ENCODE results near the gene STK31.
"Not testable (repeated sequence)": the region's sequence is repeated elsewhere in the genome, so short reads cannot be mapped to it uniquely, and the experiment has no call there.

STK31 gene, protein sequence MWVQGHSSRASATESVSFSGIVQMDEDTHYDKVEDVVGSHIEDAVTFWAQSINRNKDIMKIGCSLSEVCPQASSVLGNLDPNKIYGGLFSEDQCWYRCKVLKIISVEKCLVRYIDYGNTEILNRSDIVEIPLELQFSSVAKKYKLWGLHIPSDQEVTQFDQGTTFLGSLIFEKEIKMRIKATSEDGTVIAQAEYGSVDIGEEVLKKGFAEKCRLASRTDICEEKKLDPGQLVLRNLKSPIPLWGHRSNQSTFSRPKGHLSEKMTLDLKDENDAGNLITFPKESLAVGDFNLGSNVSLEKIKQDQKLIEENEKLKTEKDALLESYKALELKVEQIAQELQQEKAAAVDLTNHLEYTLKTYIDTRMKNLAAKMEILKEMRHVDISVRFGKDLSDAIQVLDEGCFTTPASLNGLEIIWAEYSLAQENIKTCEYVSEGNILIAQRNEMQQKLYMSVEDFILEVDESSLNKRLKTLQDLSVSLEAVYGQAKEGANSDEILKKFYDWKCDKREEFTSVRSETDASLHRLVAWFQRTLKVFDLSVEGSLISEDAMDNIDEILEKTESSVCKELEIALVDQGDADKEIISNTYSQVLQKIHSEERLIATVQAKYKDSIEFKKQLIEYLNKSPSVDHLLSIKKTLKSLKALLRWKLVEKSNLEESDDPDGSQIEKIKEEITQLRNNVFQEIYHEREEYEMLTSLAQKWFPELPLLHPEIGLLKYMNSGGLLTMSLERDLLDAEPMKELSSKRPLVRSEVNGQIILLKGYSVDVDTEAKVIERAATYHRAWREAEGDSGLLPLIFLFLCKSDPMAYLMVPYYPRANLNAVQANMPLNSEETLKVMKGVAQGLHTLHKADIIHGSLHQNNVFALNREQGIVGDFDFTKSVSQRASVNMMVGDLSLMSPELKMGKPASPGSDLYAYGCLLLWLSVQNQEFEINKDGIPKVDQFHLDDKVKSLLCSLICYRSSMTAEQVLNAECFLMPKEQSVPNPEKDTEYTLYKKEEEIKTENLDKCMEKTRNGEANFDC
- 0.75 reads per million for total RNA-seq

DNA sequence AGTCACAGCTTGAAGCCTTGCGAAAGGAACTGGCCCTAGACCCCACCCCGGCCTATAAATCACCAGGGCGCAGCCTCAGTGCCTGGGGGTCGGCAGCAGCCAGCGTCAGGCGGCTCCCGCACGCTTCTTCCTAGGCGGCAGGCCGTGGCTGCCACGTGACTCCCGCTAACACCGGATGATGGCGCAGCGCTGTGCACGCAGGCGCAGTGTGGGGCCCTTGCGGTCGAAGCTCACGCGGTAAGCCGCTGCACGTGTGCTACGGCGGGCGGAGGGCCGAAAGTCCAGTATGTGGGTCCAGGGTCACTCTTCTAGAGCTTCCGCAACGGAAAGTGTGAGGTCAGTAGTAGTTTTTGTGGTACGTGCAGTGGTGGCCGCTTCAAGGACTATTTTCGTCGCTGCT is at the start of gene STK31:
Gene STK31, plus strand, starts transcription at position 220 of the 400 bp plus-strand sequence. Its CDS starts 67 bp downstream, at position 287.
- DNase-seq: no peak

DNA sequence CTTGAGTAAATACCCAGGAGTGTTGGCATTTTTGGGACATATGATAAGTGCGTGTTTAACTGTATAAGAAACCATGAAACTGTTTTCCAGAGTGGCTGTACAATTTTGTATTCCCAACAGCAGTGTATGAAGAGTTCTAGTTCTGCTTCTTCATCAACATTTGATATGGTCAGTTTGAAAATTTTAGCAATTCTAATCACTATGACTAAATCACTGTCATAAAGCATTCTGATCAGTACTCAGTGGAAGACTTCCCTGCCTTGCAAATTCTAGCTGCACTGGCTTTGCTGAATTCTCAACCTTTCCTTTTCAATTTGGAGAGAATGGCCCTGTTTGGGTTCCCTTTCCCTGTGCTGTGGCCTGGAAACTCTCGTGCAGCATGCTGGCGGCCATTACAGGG is 48.6 kb upstream of the STK31 start:
- no peak for DNase-seq

DNA sequence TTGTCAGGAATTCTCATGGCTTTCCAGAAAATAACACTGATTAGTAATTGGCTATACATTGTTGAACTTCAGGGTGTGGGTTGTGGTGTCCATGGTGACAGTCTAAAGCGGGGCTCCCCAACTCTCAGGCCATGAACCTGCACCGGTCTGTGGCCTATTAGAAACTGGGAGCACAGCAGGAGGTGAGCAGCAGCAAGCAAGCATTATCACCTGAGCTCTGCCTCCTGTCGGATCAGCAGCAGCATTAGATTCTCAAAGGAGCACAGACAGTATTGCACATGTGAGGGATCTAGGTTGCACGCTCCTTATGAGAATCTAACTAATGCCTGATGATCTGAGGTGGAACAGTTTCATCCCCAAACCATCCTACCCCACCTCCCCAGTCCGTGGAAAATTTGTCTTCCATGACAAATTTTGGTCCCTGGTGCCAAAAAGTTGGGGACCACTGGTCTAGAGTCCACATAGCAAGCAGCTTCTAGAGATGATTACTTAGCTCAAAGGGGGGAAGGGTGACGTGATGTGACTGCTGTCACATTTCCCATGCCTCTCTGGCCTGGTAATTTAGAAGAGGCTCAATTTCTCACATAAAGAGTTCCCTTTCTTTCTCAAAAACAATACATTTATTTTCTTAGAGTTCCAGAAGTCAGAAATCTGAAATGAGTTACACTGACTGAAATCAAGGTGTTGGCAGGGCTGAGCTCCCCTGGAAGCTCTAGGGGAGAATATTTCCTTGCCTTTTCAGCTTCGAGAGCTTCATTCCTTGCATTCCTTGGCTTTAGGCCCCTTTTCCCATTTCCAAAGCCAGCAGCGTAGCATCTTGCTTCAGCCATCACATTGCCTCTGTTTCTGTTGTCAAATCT is 47.7 kb upstream of the STK31 start:
- DNase-seq: no peak

DNA sequence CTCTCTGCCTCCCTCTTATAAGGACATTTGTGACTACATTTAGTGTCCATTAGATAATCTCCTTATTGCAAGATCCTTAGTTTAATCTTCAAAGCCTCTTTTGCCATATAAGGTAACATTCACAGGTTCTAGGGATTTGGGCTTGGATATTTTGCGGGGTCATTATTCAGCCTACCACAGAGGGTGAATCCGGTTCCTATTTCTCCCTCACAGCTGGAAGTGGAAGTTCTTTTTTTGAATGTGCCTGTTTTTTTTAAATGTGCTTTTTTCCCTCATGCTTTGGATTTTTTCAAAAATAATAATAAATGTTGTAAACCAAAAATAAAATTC is 47.1 kb upstream of the STK31 start:
- no peak for DNase-seq

DNA sequence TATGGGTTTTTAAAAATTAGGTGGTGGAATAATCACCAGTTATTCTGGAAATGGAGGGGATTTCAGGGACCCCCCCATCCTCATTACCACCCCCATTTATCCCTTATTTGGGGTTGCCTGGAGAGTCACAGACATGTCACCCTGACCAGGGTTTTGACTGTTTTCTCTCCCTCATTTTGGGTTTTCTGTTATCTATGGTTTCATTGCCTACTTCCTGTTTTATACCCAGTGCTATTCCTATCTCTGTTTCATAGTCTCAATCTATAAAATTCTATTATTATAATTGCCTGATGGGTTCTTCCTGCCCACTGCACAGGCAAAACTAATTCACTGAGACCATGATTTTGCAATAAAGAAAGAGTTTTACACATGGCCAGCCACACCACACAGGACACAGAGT is 45.9 kb upstream of the STK31 start:
- DNase-seq: no peak

DNA sequence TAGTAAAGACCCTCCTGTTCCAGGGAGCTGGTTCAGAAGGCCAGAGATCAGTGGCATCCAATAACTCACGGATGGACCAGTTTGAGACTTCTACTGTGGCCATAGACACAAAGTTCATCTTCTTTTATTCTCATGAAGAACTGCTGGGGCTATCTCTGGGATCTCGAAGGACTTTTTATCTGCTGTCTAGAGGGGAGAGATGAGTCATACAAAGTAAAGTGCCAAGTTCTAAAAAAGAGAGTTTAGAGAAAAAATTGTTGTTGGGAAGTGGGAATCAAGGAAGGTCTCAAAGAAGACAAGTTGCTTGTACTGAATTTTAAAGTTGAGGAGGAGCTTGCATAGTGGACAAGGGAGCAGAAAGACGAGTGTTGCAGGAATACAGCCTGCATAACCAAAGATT is 38.0 kb upstream of the STK31 start:
- DNase-seq: no peak

DNA sequence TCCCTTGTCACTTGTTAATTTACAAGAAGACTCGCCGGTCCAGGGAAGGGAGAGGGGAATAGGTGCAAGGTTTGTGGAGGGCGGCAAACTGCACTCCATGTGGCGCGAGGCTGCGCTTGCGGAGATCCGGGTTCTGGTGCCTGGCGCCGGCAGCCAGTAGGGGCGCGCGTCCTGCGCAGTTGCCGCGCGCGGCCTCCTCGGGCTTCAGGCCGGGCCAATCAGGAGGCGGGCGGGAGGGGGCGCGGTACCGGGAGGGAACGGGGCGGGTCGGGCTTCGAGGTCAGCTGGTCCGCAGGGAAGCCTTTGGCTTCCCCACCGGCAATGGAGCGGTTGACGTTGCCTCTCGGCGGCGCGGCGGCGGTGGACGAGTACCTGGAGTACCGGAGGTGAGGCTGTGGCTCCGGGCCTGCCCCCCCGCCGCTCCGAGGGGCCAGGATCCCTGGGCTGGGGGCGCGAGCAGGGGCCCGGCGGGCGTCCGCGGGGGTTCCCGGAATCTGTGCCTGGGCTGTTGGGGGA is 30.1 kb upstream of the STK31 start, which contains the start of gene FAM221A:
Gene FAM221A, plus strand, starts transcription at position 302 of the 516 bp plus-strand sequence. Its CDS starts 20 bp downstream, at position 322.
- peak; percentile 76 for DNase-seq

DNA sequence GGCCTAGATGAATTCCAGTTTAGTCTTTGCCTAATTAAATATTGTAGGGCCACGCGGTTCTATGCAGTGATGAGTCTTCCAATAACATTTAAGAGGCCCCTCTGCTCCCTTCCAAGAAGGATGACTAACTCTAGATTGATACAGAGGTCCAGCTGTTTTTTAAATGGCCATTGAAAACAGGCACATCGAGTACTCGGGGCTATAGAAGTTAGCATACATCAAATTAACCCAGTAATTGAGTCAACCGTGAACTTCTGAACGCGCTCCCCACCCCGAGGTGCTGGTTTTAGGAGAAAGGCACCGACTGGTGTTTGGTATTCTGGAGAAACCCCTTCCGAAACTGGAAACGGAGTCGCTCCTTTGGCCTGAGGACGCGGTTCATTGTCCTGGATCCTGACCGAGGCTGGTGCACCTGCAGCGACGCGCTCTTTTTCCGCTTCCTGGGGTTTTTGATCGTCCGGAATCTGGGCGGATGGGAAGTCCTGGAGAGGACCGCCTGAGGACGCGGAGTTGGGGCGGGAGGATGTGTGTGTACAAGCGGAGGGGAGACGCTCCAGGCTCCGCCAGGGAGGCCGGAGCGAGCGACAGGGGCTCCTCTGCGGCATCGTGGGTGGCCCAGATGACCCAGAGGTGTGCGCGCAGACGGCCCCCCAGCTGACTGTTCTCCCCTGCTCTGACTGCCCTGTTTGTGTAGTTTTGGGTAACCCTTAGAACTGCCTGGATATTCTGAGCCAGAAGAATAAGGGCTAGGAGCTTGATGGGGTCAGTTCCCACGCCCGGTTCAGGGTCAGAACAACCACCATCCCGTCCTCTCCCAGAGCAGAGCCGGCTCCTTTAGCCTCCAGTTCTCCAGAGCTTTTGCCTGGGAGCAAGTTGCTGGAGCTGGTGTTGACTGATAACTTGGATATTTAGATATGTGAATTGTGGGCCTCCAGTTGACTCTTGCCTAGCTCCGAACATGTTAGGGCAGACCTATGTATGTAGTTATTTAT is 29.3 kb upstream of the STK31 start:
- peak; percentile 22 for DNase-seq

DNA sequence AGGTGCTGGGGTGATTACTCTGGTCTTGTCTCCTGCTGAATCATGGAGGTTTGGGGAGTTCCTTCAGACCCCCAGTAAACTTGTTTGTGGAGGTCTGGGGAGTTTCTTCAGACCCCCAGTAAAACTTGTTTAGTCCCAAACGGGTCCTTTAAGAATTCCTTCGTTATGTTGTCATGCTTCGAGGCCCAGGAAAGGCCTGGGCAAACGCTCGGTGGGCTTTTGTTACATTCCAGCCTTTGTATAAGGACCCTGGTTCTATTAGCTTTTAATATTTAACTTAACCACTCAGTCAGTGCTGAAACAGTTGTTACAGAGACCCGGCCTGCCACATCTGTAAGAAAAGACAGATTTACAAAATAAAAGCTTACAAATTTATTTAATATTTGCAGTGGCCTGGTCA is 26.0 kb upstream of the STK31 start:
- not testable (repeated sequence) for DNase-seq

DNA sequence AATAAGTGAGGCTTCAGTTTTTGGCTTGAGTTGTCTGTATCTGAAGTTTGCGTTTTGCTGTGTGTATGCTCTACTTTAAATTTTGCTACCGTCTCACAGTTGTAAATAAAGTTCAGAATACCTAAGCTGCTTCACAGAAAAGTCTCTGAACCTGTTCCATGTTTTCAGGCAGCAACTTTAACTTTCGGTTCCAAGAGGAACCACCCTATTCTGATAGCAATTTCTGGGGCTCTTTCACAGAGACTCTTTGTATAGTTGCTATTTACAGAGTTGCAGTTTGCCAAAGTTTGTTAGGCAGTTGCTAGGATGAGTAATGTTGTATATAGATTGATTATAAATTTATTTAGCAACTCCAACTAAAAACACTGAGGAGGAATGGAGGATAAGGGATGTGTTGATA is 24.3 kb upstream of the STK31 start:
- DNase-seq: no peak

DNA sequence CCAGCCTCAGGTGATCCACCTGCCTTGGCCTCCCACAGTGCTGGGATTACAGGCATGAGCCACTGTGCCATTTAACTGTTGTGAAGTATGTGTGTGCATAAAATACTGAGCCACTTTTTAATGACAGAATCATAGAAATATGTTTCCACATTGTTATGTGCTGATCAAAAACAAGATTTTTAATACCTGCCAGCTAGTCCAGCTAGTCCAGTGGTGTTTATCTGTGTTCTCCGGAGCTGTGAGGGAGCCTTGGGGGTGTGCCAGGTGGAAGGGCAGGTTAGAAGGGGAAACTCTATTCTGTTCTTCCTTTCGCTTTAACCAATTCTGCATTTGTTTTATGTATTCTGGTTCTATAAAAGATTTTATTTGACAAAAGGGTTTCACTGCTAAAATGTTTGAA is 23.0 kb upstream of the STK31 start:
- DNase-seq: no peak

DNA sequence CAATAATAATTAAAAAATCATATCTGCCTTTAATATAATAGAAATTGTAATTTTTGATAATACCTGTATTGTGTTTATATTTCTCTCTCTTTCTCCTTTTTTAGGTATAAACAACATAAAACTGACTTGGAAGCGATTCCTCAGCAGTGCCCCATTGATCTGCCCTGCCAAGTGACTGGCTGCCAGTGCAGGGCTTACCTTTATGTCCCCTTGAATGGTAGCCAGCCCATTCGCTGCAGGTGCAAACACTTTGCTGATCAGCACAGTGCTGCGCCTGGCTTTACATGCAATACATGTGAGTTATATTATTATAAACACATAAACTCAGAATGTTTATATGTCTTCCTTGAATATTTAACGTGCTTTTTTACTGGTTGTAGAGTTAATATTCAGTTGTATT is 20.9 kb upstream of the STK31 start:
- no peak for DNase-seq

DNA sequence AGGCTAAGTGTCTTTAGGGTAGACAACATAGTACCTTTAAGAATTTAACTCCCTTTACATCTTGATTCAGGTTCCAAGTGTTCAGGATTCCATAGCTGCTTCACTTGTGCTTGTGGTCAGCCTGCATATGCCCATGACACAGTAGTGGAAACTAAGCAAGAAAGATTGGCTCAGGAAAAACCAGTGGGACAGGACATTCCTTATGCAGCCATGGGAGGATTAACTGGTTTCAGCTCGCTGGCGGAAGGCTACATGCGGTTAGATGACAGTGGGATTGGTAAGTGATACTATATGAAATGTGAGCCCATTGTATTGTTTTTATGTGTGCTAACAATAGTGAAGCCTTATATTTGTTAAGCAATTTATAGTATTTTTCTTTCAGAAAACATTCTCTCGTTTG is 18.7 kb upstream of the STK31 start:
- DNase-seq: no peak

DNA sequence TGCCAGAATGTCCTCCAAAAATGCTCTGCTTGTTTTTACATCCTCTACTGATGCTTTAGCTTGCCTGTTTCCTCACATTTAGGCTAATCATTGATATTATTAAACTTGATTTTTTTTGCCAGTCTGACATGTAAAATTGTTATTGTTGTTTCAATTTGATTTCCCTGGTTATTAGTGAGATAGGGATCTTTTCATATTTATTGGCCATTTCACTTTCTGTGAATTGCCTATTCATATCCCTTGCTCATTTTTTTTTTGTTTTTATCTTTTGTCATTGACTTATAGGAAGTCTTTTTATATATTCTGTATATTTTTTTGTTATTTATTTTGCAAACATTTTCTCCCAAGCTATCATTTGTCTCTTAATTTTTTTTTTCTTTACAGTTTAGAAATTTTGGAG is 16.8 kb upstream of the STK31 start:
- DNase-seq: no peak

DNA sequence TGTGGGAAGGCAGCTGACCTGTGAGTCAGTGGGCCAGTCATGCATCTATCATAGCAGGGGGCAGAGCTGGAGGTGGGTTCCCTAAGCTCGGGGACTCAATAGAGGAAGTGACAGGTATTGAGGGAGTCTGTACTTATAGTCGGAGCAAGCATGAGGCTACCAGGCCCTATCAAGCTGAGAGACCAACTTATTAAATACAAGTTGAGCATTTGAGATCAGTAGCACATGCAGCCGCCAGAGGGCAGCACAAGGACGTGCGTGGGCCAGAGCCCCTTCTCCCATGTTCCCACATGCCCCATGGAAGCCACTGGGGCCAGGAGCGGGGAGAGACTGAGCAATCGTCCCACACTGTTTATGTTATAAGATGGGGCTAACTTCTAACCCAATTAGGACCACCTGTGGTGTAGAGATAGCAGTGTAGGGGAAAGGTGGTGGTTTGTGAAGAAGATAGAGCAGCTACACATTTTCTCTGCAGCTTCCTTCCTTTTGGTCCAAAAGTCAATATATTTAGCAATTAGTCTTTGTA is 13.0 kb upstream of the STK31 start:
- DNase-seq: peak; percentile 47

DNA sequence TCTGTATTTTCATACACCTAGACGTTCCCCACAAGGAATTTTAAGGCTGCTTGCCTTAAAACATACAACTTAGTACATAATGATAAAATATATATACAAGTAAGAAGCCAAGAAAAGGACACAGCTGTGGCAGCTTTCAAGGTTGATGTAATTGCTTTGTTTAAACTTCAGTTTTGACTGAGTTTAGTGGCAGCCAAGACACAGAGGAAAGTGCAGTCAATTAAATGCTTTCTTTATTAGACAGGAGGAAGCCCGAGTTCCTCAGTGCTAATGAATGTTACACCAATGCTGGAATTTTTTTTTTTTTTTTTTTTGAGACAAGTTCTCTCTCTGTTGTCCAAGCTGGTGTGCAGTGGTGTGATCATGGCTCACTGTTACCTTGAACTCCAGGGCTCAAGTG is 11.2 kb upstream of the STK31 start:
- DNase-seq: no peak

DNA sequence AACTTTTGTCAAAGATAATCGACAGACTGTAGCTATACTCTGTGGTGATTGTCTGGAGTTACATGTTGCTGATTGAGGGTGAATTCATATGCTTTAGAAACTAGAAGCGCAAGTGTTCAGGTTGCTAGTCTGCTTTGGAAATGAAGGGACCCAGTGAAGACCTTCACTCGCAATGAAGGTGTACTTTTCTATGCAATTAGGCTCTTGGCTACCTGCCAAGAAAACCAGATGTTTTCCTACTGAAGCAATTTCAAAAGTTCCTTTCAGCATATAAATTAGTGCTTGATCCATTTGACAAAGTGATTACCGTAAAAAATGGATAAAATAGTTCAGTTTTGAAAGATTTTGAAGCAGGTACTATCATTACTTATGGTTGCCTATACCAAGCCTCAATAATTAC is 10.0 kb upstream of the STK31 start:
- no peak for DNase-seq

DNA sequence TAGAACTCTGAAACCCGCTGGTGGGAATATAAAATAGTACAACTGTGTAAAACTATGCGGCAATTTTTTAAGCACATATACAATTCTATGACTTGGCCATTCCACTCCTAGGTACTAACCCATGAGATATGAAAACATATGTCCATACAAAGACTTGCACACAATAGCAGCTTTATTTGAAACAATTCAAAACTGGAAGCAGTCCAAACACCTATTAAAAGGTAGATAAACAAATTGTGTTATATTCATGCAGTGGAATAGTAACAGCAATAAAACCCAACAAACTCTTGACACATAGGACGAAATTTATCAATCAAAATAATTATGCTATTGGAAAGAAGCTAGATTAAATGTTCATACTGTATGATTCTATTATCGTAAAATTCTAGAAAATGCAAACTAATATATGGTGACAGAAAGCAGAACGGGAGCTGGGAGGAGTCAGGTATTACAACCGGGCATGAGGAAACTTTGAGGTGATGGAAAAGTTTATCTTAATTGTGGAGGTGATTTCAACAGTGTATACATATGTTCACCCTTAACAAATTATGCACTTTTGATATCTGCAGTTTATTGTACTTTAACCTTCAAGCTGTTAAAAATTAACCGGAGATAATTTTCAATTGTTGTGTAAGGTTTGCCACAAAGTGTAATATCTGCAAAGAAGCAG is 803 bp upstream of the STK31 start:
- DNase-seq: no peak

DNA sequence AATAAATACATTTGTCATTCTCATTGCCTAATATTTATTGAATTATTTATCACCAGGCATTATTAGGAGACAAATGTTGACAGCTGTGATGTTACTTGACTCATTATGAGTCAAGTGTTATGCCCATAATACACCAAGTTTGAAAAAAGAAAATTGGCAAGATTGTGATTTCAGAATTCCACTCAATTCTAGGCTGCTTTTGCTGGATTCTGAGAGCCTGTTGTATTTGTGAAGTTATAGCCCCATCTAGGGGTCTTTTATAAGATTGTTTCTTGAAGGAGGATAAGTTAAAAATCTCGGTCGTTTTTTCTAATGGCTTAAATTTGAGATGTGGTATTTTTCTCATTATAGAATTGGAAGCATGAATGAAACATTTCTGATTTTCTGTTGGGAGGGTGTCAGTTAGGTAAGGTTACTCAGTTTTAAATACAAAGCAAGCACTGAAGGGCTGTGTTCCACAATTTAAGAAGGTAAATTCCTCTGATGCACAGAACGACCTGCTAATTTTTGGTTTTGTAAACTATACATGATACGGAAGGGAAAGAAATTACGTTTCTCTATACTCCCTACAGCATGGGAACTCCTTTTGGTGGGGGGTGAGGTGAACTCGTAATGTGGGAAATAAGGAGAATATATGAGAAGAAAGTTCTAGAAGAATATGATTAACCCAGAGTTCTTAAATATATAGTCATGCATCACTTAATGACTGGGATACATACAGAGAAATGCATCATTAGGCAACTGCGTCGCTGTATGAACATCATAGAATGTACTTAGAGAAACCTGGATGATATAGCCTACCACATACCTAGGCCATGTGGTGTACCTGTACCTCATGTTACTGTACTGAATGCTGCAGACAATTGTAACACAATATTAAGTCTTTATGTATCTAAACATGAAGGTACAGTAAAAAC is 2.6 kb downstream of the STK31 start:
- no peak for DNase-seq
